ENCODE data around the gene AGBL1. TPM values are rescaled to one million over a fixed set of nuclear protein-coding genes. Genes with fewer than 3 reads are reported as not detected.
"Not testable (repeated sequence)": the region's sequence is repeated elsewhere in the genome, so short reads cannot be mapped to it uniquely, and the experiment has no call there.

The AGBL1 gene
- total and polyA plus RNA-seq, 4 donors = 0.08 to 147 (median 4.7) TPM

DNA sequence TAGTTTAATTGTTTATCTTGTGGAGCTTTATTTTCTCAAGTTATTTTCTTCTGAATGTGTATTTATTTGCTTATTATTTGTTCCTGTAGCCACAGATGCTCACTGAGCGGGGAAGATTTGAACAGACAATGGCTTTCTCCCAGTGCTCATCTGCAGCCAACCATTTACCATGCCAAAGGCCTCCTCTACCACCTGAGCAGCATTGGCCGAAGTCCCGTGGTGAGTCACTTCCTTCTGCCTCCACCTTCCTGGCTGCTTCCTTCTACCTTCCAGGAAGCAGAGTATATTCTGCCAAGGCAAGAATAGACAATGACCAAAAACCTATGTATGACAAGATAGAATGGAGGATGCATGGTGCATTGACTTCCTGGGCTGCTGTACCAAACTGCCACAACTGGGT is 443.1 kb downstream of the AGBL1 start:
- no peaks in the 10 kb centered on the region for H3K27me3 ChIP-seq (ENCODE audit: control insufficient read depth in 3 of 3, insufficient read depth in 3 of 3, low read length in 2 of 3)
- ATAC-seq (ENCODE audit: insufficient read depth, low FRiP score) (no peak), DNase-seq (no peak)
- H3K9ac ChIP-seq (ENCODE audit: insufficient read depth in 1 of 2, low read length in 2 of 2) = no peak overlapping the region
- no peaks in the 10 kb centered on the region for H3K4me1 ChIP-seq (ENCODE audit: control insufficient read depth in 5 of 5, insufficient read depth in 5 of 5, low read length in 5 of 5)
- no peak overlapping the region for H3K4me3 ChIP-seq
- H3K27ac ChIP-seq (ENCODE audit: low read depth in 1 of 2, low read length in 1 of 2) = no peak overlapping the region
- no peaks in the 10 kb centered on the region for H3K9me3 ChIP-seq (ENCODE audit: control insufficient read depth in 4 of 4, insufficient read depth in 3 of 4, low read length in 3 of 4)
- TF ChIP-seq, protein P1, sequence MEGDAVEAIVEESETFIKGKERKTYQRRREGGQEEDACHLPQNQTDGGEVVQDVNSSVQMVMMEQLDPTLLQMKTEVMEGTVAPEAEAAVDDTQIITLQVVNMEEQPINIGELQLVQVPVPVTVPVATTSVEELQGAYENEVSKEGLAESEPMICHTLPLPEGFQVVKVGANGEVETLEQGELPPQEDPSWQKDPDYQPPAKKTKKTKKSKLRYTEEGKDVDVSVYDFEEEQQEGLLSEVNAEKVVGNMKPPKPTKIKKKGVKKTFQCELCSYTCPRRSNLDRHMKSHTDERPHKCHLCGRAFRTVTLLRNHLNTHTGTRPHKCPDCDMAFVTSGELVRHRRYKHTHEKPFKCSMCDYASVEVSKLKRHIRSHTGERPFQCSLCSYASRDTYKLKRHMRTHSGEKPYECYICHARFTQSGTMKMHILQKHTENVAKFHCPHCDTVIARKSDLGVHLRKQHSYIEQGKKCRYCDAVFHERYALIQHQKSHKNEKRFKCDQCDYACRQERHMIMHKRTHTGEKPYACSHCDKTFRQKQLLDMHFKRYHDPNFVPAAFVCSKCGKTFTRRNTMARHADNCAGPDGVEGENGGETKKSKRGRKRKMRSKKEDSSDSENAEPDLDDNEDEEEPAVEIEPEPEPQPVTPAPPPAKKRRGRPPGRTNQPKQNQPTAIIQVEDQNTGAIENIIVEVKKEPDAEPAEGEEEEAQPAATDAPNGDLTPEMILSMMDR (IDR thresholded peaks at IDR 0.05; ENCODE audit: control extremely low read depth, extremely low read depth) = no peak
- no peaks in the 10 kb centered on the region for H3K36me3 ChIP-seq (ENCODE audit: control insufficient read depth in 4 of 4, insufficient read depth in 4 of 4, low read length in 4 of 4)
- WGBS, 2 donors = 82 to 83% methylated on average over 3 of the region's 3 CpGs

DNA sequence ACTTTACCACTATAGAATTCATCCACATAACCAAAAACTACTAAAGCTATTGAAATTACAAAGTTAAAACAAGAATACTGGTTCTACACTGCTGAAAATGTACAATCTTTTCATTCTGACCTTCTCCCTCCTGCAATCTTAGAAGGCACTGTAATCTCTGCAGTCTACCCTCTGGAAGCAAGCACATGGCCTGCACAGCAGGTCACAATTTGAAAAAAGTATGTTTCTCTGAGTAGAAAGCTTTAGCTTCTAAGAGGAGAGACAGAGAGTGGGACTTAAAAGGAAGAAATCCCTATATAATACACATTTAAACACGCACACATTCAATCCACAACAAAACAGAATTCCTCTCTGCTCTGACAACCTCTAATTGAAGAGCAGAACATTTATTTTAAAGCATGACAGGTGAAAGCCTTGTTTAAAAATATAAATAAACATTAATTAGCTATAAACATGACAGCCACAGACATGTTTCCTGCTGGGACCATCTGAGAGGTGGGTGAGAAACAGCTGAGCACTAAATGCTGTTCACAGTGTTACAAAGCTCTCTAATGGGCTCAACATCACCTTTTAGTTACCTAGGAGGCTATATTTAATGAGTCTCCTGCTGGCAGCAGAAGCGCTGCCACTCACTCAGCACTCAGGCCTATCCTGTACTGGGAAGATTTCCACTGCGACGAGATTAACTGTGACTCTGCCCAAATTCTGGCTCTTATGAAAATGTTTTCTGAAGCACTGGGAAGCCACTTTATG is 447.4 kb downstream of the AGBL1 start:
- no peak for ATAC-seq (ENCODE audit: insufficient read depth, low FRiP score)
- Histone ChIP-seq H3K9ac (ENCODE audit: insufficient read depth in 1 of 2, low read length in 2 of 2) (no peak overlapping the region), H3K27ac (ENCODE audit: low read depth in 1 of 2, low read length in 1 of 2) (no peak overlapping the region), H3K27me3 (ENCODE audit: control insufficient read depth in 3 of 3, insufficient read depth in 3 of 3, low read length in 2 of 3) (no peaks in the 10 kb centered on the region), H3K36me3 (ENCODE audit: control insufficient read depth in 4 of 4, insufficient read depth in 4 of 4, low read length in 4 of 4) (no peaks in the 10 kb centered on the region), H3K4me1 (ENCODE audit: control insufficient read depth in 5 of 5, insufficient read depth in 5 of 5, low read length in 5 of 5) (no peaks in the 10 kb centered on the region), H3K4me3 (no peak overlapping the region), H3K9me3 (ENCODE audit: control insufficient read depth in 4 of 4, insufficient read depth in 3 of 4, low read length in 3 of 4) (no peaks in the 10 kb centered on the region)
- 74 to 79% methylated on average over 4 of the region's 4 CpGs for WGBS, 2 donors
- DNase-seq = no peak
- TF ChIP-seq, protein P1 (IDR thresholded peaks at IDR 0.05; ENCODE audit: control extremely low read depth, extremely low read depth) = no peak

DNA sequence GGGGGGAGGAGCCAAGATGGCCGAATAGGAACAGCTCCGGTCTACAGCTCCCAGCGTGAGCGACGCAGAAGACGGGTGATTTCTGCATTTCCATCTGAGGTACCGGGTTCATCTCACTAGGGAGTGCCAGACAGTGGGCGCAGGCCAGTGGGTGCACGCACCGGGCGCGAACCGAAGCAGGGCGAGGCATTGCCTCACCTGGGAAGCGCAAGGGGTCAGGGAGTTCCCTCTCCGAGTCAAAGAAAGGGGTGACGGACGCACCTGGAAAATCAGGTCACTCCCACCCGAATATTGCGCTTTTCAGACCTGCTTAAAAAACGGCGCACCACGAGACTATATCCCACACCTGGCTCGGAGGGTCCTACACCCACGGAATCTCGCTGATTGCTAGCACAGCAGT is 448.4 kb downstream of the AGBL1 start:
- not testable (repeated sequence) for ATAC-seq (ENCODE audit: insufficient read depth, low FRiP score); H3K27ac ChIP-seq (ENCODE audit: low read depth in 1 of 2, low read length in 1 of 2); H3K9me3 ChIP-seq (ENCODE audit: control insufficient read depth in 4 of 4, insufficient read depth in 3 of 4, low read length in 3 of 4); H3K9ac ChIP-seq (ENCODE audit: insufficient read depth in 1 of 2, low read length in 2 of 2); H3K36me3 ChIP-seq (ENCODE audit: control insufficient read depth in 4 of 4, insufficient read depth in 4 of 4, low read length in 4 of 4); DNase-seq; H3K4me3 ChIP-seq; H3K27me3 ChIP-seq (ENCODE audit: control insufficient read depth in 3 of 3, insufficient read depth in 3 of 3, low read length in 2 of 3); H3K4me1 ChIP-seq (ENCODE audit: control insufficient read depth in 5 of 5, insufficient read depth in 5 of 5, low read length in 5 of 5)
- WGBS, 2 donors = 88 to 94% methylated on average over 20 to 26 of the region's 26 CpGs

DNA sequence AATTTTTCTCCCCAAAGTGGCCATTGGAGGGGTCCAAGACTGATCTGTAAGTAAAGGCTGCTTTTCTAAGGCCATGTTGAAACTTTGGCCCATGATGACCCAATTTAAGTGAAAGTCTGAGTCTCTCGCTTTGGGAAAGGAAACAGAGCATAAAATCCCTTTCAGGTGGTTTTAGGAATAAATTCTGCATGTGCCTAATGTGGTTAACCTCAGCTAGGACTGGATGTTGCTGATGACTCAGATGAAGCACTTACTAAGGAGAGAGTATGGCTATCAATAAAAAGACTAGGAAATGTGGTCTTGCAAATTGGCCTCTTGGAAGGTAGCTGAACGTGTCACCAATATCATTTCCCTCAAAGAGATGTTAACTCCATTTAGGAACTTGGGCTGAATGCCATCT is 458.5 kb downstream of the AGBL1 start:
- no peak for DNase-seq
- no peaks in the 10 kb centered on the region for H3K27me3 ChIP-seq (ENCODE audit: control insufficient read depth in 3 of 3, insufficient read depth in 3 of 3, low read length in 2 of 3)
- H3K9me3 ChIP-seq (ENCODE audit: control insufficient read depth in 4 of 4, insufficient read depth in 3 of 4, low read length in 3 of 4) = no peaks in the 10 kb centered on the region
- no peak overlapping the region for H3K4me3 ChIP-seq
- H3K9ac ChIP-seq (ENCODE audit: insufficient read depth in 1 of 2, low read length in 2 of 2) = no peak overlapping the region
- no peak for ATAC-seq (ENCODE audit: insufficient read depth, low FRiP score)
- WGBS, 2 donors = 81% methylated on average over 2 of the region's 2 CpGs
- TF ChIP-seq, protein P1 (IDR thresholded peaks at IDR 0.05; ENCODE audit: control extremely low read depth, extremely low read depth) = no peak
- no peak overlapping the region for H3K27ac ChIP-seq (ENCODE audit: low read depth in 1 of 2, low read length in 1 of 2)
- no peaks in the 10 kb centered on the region for H3K4me1 ChIP-seq (ENCODE audit: control insufficient read depth in 5 of 5, insufficient read depth in 5 of 5, low read length in 5 of 5)
- H3K36me3 ChIP-seq (ENCODE audit: control insufficient read depth in 4 of 4, insufficient read depth in 4 of 4, low read length in 4 of 4) = no peaks in the 10 kb centered on the region
